HG02938 (cell line): ENCODE data around the gene HSPB2.
"Not testable (repeated sequence)": the region's sequence is repeated elsewhere in the genome, so short reads cannot be mapped to it uniquely, and the experiment has no call there.

ENCODE experiments used
- ATAC-seq: cut with Tn5 transposase; IDR thresholded peaks from one replicate; pipeline ENCODE4 v1.9.1; 2021; ENCODE audit warnings: mild to moderate bottlenecking, moderate library complexity; ENCODE audit not compliant: unreplicated experiment

HSPB2 gene

GRCh38 chr11:111913031-111913861 is 712 bp downstream of the HSPB2 start:
- no peak for ATAC-seq

- ATAC-seq, result no peak
Observed at GRCh38 chr11:111913997-111914396, 1.5 kb downstream of the HSPB2 start.

GRCh38 chr11:111916768-111917167 is 4.2 kb downstream of the HSPB2 start:
- no peak for ATAC-seq

GRCh38 chr11:111917312-111917711 is 4.8 kb downstream of the HSPB2 start:
- ATAC-seq, result no peak

GRCh38 chr11:111917788-111918187 is 5.3 kb downstream of the HSPB2 start:
- ATAC-seq, result no peak

GRCh38 chr11:111918390-111919256 is 6.1 kb downstream of the HSPB2 start, which contains the start of gene C11orf52:
TSS of gene C11orf52 (plus strand) at chr11:111918913. CDS start at chr11:111918973, 60 bp downstream.
- ATAC-seq, result no peak

GRCh38 chr11:111920908-111921307 is 8.4 kb downstream of the HSPB2 start:
- no peak for ATAC-seq

DNA sequence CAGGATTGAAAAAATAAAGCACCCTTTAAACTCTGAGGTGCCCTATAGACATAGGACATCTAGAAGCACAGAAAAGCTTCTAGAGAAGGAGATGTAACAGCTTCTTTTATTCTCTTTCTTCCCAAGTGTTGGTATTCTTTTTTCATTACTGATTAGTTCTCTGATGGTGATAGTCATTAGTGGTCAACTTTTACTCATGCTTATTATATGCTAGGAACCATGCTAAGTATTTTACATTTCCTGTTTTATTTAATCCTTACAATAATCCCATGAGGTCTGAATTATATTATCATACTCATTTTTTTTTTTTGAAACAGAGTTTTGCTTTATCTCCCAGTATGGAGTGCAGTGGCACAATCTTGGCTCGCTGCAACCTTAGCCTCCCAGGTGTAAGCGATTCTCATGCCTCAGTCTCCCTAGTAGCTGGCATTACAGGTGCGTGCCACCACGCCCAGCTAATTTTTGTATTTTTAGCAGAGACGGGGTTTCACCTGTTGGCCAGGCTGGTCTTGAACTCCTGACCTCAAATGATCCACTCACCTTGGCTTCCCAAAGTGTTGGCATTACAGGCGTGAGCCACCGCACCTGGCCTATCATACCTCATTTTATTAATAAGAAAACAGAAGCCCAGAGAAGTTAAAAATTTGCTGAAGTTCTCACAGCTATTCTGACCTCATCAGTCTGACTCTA is 9.2 kb downstream of the HSPB2 start:
- ATAC-seq, result no peak

DNA sequence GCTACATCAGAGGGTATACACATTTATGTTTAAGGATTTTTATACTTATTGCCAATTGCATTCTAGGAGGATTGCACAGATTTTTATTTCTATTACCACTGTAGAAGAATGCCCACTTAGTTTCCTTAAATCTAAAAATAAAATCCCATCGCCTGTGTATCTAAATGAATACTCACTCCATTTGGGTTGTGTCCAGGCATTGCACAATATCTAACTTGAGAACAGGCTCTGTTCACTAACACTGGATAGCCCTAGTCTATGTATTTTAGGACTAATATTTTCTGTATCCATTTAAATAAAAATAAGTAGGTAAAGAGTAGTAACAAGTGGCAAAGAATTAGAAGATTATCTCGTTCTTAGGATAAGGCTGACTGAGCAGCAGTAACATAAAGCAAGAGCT is 10.3 kb downstream of the HSPB2 start:
- ATAC-seq, result no peak

- no peak for ATAC-seq
Observed at GRCh38 chr11:111923351-111923788, 10.8 kb downstream of the HSPB2 start.

DNA sequence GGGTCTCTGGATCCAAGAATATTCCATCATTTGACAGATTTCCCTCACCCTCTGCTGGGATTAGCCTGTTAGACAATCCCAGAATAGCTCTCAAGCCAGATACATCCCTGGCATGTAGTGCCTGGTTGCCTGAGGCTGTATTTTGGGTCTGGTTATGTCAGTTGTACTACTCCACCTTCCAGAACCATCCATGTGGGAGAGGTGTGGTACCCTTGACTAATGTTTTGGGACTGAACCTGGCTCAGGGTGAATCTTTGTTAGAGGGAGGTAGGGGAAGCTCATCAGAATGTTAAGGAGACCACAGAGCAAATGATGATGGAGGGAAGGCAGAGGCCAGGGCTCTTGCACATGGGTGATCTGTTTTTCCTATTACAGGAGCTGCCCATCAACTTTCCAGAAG is 11.4 kb downstream of the HSPB2 start:
- no peak for ATAC-seq

- no peak for ATAC-seq
Observed at GRCh38 chr11:111925953-111926352, 13.4 kb downstream of the HSPB2 start.

- peak; percentile 86 for ATAC-seq
Observed at GRCh38 chr11:111926505-111927391, 14.2 kb downstream of the HSPB2 start.

GRCh38 chr11:111930472-111930871 is 17.9 kb downstream of the HSPB2 start:
- no peak for ATAC-seq

DNA sequence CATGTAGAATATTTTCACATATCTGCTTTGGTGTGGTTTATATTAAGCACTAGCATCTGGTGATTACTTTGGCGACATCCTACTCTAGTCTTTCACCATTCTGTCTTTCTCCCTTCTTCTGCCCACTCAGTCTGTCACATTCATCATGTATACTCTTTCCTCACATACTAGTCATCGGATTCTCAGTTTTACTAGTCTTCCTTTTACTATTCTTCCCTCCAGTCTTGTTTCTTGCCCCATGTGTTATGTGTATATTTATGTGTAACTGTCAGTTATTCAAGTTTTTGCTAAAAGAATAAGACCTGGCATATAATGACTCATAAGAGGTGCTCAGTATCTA is 20.0 kb downstream of the HSPB2 start:
- no peak for ATAC-seq

GRCh38 chr11:111933176-111933575 is 20.6 kb downstream of the HSPB2 start:
- not testable (repeated sequence) for ATAC-seq

- no peak for ATAC-seq
Observed at GRCh38 chr11:111933872-111934271, 21.3 kb downstream of the HSPB2 start.

DNA sequence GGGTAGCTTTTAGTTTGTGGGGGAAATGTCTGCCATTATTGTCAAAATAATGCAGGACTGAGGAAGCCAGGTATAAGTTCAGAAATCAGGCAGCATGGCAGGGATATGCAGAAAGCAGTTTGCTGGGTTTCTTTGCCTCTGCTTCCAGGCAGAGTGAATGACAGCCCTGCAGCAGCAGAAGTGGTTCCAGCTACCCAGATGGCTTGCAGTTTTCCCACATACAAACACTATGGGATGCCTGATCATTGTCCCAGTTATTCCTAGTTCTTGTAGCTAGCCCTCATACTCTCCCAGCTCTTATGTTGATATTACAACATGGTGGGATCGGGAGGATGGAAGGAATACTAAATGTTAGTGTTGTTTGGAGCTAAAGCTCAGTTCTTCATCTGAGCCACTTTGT is 21.8 kb downstream of the HSPB2 start:
- no peak for ATAC-seq

- ATAC-seq, result no peak
Observed at GRCh38 chr11:111935317-111936039, 22.9 kb downstream of the HSPB2 start.
